ENCODE results near the gene CAMTA1. TPM values are rescaled to one million over a fixed set of nuclear protein-coding genes. Genes with fewer than 3 reads are reported as not detected.

Gene CAMTA1
- polyA plus RNA-seq, 1 of the 3 experiments (the other 2 are of a cell fraction): 63.1 TPM

DNA sequence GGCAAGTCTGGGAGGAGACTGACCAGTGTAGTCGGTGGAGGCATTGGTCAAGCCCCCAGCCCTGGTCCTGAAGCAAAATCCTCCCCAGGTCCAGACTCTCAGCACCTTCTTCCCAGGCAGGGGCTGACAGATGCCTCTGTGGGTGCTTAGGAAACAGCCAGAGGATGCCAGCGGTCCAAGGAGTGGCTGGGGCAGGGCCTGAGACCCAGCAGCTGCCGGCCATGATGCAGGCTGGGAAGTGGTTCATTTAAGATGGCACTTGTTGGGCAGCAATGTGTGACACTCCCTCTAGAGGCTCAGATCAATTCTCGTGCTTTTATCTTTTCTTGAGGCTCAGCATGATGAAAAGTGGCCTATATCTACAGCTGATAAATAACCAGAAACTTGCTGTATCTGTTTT, 820.8 kb downstream of the CAMTA1 start:
- DNase-seq: no peak
- ChIA-PET POLR2A (no interaction called here), CTCF (no interaction called here)
- no peak for TF ChIP-seq SIN3A (IDR thresholded peaks at IDR 0.05; ENCODE audit: borderline replicate concordance, low read depth, low read length)
- no peak for TF ChIP-seq USF2 (IDR thresholded peaks at IDR 0.05; ENCODE audit: borderline replicate concordance, low read depth, low read length)
- no peak for TF ChIP-seq POLR2AphosphoS5 (IDR thresholded peaks at IDR 0.05; ENCODE audit: low read depth, low read length)
- TF ChIP-seq, protein P1, sequence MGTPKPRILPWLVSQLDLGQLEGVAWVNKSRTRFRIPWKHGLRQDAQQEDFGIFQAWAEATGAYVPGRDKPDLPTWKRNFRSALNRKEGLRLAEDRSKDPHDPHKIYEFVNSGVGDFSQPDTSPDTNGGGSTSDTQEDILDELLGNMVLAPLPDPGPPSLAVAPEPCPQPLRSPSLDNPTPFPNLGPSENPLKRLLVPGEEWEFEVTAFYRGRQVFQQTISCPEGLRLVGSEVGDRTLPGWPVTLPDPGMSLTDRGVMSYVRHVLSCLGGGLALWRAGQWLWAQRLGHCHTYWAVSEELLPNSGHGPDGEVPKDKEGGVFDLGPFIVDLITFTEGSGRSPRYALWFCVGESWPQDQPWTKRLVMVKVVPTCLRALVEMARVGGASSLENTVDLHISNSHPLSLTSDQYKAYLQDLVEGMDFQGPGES (IDR thresholded peaks at IDR 0.05; ENCODE audit: low read depth, low read length): no peak
- no peak for TF ChIP-seq RFX5 (IDR thresholded peaks at IDR 0.05; ENCODE audit: low read length)
- no peak for TF ChIP-seq SMC3 (IDR thresholded peaks at IDR 0.05; ENCODE audit: low read depth, low read length)
- no peak for TF ChIP-seq MXI1 (IDR thresholded peaks at IDR 0.05; ENCODE audit: low read depth, low read length)
- no peak for TF ChIP-seq EZH2phosphoT487 (IDR thresholded peaks at IDR 0.05; ENCODE audit: borderline replicate concordance, low read depth)
- TF ChIP-seq RAD21 (IDR thresholded peaks at IDR 0.05; ENCODE audit: low read length): no peak
- TF ChIP-seq, protein P2, sequence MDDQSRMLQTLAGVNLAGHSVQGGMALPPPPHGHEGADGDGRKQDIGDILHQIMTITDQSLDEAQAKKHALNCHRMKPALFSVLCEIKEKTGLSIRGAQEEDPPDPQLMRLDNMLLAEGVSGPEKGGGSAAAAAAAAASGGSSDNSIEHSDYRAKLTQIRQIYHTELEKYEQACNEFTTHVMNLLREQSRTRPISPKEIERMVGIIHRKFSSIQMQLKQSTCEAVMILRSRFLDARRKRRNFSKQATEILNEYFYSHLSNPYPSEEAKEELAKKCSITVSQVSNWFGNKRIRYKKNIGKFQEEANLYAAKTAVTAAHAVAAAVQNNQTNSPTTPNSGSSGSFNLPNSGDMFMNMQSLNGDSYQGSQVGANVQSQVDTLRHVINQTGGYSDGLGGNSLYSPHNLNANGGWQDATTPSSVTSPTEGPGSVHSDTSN (IDR thresholded peaks at IDR 0.05): no peak
- no peak for TF ChIP-seq CHD2 (IDR thresholded peaks at IDR 0.05; ENCODE audit: low read length, partially characterized antibody)
- TF ChIP-seq ZBTB33 (IDR thresholded peaks at IDR 0.05; ENCODE audit: borderline replicate concordance, low read depth): no peak
- no peak for TF ChIP-seq TEAD4 (IDR thresholded peaks at IDR 0.05; ENCODE audit: borderline replicate concordance, insufficient read depth)
- no peak for TF ChIP-seq TAF1 (IDR thresholded peaks at IDR 0.05; ENCODE audit: borderline replicate concordance, low read depth, low read length)
- no peak for TF ChIP-seq ELF1 (IDR thresholded peaks at IDR 0.05)
- TF ChIP-seq TCF12 (IDR thresholded peaks at IDR 0.05): no peak
- TF ChIP-seq FOXJ3 (CRISPR knock-in tag; IDR thresholded peaks at IDR 0.05): no peak
- no peak for TF ChIP-seq MEF2A (IDR thresholded peaks at IDR 0.05; ENCODE audit: borderline replicate concordance, low read depth)
- no peak for TF ChIP-seq RCOR1 (IDR thresholded peaks at IDR 0.05; ENCODE audit: low read length)
- TF ChIP-seq NRF1 (IDR thresholded peaks at IDR 0.05; ENCODE audit: low read depth, low read length): no peak
- no peak overlapping the region for H3K4me3 ChIP-seq (ENCODE audit: low read depth in 2 of 2, low read length in 1 of 2)
- no peaks in the 10 kb centered on the region for H4K20me1 ChIP-seq (ENCODE audit: insufficient read depth)
- H3K9ac ChIP-seq: no peak overlapping the region
- H2AFZ ChIP-seq (ENCODE audit: low read depth): no peak overlapping the region
- WGBS (ENCODE audit: low lambda C conversion rate): 0% methylated on average over 1 of the region's 4 CpGs
- H3K9me3 ChIP-seq: no peaks in the 10 kb centered on the region
- no peaks in the 10 kb centered on the region; the same call in 1 of the 2 replicates for H3K27me3 ChIP-seq (ENCODE audit: insufficient read depth)
- peaks cover 0 to 23% of the 10 kb centered on the region in 2 experiments; a peak in 1 of 4 replicates for H3K4me1 ChIP-seq (ENCODE audit: control insufficient read depth in 1 of 2, insufficient read depth in 2 of 2, low read depth in 1 of 2, low read length in 1 of 2)
- no peaks in the 10 kb centered on the region for H3F3A ChIP-seq (replicated peaks; ENCODE audit: insufficient read depth)
- H3K27ac ChIP-seq (ENCODE audit: low read depth in 2 of 2, low read length in 1 of 2): no peak overlapping the region
- H3K36me3 ChIP-seq (replicated peaks in 1 of 2; ENCODE audit: control insufficient read depth in 1 of 2, insufficient read depth in 2 of 2, low read length in 1 of 2): no peaks in the 10 kb centered on the region
- H3K79me2 ChIP-seq (ENCODE audit: insufficient read depth): no peaks in the 10 kb centered on the region
- no peaks in the 10 kb centered on the region for H3K9me2 ChIP-seq
- H3K4me2 ChIP-seq: no peak overlapping the region
